ENCODE results near the gene NDST3.

DNA sequence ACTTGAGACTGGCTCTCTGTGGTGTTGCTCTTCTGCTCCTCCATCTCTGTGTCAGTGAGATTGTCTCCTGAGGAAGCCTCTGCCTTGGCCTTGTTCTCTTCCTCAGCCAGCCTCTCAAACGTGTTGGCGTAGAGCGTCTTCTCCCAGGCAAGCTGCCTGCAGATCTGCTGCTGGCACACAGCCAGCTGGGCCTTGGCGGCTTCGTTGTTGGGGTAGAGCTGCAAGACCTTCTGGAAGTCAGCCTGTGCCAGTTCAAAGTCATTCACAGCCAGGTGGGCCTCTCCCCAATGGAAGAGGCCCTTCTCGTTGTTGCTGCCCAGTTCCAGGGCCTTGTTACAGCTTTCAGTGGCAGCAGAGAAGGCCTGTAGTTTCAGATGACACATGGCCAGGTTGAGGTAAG, 159.1 kb downstream of the NDST3 start:
- TF ChIP-seq CTCF (IDR thresholded peaks at IDR 0.05) (no peak), POLR2A (IDR thresholded peaks at IDR 0.05) (no peak), POLR2AphosphoS5 (IDR thresholded peaks at IDR 0.05) (no peak)

All from gastroesophageal sphincter (tissue), 3 donors.